ENCODE measurements around the gene FMN2.

The FMN2 gene

DNA sequence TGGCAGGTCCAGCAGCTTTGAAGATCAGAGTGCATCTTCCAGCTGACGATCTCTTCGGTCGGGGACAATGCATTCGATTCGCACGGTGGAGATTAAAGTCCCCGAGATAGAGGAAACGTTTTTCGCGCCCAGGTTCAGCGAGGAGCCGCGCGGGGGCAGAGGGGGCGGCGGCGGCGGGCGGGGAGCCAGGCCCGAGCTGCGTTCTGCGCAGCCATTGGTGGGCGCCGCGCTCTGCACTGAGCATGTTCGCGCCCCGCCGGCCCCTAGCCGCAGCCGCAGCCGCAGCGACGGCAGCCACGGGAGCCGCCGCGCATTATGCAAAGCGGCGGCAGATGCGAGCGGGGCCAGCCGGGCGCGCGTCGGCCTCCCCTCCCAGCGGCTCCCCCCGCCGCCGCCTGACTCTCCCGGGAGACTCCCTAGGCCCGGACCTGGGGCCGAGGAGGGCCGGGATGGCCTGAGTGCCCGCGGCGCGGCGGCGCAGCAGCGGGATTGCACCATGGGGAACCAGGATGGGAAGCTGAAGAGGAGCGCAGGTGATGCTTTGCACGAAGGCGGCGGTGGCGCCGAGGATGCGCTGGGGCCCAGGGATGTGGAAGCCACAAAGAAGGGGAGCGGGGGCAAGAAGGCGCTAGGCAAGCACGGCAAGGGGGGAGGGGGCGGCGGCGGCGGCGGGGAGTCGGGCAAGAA is at the start of gene FMN2:
FMN2 (plus strand) TSS at position 270 of the 687 bp plus-strand sequence; CDS start at position 497, 227 bp downstream.
- no peak for DNase-seq

DNA sequence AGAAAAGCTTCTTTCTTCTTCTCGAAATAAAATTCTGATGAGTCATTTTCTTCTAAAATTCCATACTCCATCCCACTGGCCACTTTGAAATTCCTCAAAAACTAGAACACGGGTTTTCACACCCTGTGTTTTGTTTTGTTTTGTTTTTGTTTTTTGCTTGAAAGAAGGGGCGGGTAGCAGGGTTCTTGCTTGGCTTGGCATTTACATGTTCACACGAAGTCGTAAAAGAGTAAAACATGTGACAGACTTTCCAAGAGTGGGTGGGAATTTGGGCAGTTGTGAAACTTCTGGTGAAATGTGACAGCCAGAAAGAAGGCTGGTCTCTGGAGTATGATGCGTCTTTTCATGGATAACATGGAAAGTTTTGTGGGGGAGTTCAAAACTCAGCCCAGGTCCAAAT is 47.1 kb upstream of the FMN2 start:
- DNase-seq: no peak

DNA sequence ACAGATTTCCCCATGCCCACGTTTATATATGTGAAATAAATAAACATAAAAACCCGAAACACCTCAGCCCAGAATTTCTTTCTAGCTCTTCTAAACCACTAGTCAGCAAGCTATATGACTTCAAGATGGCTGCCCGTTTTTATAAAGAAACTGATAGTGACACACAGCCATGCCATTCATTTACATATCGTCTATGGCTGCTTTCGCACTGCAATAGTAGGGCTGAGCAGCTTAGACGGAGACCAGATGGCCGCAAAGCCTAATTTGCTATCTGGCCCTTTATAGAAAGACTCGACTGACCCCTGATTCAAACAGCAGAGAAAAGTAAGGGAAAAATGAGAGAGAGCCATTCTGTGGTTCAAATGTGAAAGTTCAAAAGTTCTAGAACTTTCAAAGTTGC is 45.7 kb upstream of the FMN2 start:
- no peak for DNase-seq

- no peak for DNase-seq
Measured at GRCh38 chr1:240054109-240054701, 37.5 kb upstream of the FMN2 start.

GRCh38 chr1:240055936-240056335 is 35.7 kb upstream of the FMN2 start:
- no peak for DNase-seq

- DNase-seq: no peak
Measured at GRCh38 chr1:240056350-240056749, 35.3 kb upstream of the FMN2 start.

- no peak for DNase-seq
Measured at GRCh38 chr1:240058049-240058448, 33.6 kb upstream of the FMN2 start.

DNA sequence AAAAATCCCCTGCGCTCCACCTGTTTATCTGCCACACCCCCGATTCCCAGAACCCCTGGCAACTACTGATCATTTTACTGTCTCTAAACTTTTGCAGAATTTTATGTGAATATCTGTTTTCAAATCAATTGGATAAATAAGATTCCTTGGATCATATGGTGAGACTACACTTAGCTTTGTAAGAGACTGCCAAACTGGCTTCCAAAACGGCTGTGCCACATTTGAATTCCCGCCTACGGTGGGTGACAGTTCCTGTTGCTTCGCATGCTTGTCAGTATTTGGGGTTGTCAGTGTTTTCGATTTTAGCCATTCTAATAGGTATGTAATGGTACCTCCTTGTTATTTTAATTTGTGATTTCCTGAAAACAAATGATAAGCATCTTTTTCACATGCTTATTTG is 22.7 kb upstream of the FMN2 start:
- no peak for DNase-seq

- no peak for DNase-seq
Measured at GRCh38 chr1:240070188-240070587, 21.5 kb upstream of the FMN2 start.

DNA sequence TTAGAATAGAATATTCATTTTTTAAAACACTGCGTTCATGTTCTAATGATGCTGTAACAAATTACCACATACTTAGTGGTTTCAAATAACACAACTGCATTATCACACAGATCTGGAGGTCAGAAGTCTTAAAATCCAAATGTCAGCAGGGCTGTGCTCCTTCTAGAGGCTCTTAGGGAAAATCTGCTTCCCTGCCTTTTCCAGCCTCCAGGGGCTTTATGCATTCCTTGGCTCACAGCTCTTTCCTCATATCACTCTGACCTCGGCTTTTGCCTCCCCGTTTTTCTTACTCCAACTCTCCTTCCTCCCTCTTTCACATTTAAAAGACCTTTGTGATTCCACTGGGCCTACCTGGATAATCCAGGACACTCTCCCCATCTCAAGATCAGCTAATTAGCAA is 18.6 kb upstream of the FMN2 start:
- DNase-seq: no peak

GRCh38 chr1:240074422-240074821 is 17.3 kb upstream of the FMN2 start:
- no peak for DNase-seq

DNA sequence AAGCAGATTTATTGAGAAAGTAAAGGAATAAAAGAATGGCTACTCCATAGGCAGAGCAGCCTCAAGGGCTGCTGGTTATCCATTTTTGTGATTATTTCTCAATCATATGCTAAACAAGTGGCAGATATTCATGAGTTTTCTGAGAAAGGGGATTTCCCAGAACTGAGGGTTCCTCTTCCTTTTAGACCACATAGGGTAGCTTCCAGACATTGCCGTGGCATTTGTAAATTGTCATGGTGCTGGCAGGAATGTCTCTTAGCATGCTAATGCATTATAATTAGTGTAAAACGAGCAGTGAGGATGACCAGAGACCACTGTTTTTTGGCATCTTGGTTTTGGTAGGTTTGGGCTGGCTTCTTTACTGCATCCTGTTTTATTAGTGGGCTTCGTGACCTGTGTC is 16.8 kb upstream of the FMN2 start:
- no peak for DNase-seq

GRCh38 chr1:240084337-240084736 is 7.3 kb upstream of the FMN2 start:
- no peak for DNase-seq

- DNase-seq: no peak
Measured at GRCh38 chr1:240084749-240085148, 6.9 kb upstream of the FMN2 start.

GRCh38 chr1:240086726-240087125 is 5.0 kb upstream of the FMN2 start:
- DNase-seq: no peak

DNA sequence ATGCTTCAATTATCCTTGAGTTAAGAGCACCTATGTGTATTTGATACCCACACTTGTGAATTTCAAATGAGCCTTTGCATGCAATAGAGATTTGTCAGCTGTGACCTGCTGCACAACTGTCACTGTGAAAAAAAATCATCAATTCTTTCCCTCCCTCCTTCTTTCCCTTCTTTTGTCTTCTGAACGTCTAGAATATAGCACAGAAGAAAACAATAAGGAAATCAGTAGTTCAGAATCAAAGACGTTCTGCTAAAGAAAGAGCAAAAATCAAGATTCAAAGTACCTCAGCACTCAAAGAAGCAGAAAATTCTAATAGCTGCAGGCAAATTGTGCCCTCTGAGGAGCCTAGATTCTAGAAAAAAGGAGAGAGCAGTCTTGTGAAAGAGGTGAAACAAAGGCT is 1.7 kb upstream of the FMN2 start:
- no peak for DNase-seq

DNA sequence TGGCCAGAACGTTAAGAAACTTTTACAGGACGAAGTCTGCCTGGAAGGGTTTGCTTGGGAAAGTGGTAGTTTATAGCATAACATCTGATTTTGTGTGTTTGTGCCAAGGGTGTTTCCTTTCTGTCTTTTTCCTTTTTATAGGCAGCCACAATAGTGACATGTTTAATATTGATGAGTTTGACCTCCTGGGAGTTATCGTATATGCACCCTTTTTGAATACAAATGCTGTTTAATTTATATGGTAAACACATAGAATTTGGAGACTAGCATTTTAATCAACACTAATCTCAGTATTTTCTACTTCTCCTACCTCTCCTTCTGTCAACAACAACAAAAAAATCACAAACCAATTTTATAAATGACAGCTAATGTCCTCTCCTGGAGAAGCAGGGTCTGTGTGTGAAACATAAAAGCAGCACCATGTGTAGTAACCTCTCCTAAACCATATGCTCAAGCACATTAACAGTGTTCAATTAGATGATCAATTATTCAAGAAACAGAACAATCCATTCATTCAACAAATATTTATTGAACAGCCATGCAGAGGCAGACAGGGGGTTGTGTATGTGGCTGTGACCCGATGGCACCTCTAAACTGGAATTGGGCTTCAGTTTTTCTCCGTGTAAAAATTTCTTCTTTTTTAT is 604 bp upstream of the FMN2 start:
- no peak for DNase-seq

DNA sequence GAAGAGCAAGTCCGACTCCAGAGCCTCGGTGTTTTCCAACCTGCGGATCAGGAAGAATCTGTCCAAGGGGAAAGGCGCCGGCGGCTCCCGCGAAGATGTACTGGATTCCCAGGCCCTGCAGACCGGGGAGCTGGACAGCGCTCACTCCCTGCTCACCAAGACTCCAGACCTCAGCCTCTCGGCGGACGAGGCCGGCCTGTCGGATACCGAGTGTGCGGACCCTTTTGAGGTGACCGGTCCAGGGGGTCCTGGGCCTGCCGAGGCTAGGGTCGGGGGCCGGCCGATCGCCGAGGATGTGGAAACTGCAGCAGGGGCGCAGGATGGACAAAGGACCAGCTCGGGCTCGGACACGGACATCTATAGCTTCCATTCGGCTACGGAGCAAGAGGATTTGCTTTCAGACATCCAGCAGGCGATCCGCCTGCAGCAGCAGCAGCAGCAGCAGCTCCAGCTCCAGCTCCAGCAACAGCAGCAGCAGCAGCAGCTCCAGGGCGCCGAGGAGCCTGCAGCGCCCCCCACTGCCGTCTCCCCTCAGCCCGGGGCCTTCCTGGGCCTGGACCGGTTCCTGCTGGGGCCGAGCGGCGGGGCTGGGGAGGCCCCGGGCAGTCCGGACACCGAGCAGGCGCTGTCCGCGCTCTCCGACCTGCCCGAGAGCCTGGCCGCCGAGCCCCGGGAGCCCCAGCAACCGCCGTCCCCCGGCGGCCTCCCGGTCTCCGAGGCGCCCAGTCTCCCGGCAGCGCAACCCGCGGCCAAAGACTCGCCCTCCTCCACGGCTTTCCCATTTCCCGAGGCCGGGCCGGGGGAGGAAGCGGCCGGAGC is 827 bp downstream of the FMN2 start:
- peak; percentile 51 for DNase-seq

DNA sequence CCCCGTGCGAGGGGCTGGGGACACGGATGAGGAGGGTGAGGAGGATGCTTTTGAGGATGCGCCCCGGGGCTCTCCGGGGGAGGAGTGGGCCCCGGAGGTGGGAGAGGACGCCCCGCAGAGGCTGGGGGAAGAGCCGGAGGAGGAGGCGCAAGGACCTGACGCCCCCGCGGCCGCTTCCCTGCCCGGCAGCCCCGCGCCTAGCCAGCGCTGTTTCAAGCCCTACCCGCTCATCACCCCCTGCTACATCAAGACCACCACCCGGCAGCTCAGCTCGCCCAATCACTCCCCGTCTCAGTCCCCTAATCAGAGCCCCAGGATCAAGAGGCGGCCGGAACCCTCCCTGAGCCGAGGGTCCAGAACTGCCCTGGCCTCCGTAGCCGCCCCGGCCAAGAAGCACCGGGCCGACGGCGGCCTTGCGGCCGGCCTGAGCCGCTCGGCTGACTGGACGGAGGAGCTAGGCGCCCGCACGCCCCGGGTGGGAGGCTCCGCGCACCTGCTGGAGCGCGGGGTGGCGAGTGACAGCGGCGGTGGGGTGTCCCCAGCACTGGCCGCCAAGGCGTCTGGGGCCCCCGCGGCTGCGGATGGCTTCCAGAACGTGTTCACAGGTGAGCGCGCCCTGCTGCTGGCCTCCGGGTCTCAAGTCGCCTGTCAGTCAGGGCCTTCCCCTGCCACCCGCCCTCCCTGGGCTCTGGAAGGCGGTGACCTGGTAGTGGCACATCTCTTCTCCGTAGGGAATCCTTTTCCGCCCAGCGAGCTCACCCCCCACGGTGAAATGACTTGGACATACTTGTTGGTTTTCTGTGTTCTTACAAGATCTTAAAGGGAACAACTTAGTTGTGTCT is 1.7 kb downstream of the FMN2 start:
- no peak for DNase-seq

DNA sequence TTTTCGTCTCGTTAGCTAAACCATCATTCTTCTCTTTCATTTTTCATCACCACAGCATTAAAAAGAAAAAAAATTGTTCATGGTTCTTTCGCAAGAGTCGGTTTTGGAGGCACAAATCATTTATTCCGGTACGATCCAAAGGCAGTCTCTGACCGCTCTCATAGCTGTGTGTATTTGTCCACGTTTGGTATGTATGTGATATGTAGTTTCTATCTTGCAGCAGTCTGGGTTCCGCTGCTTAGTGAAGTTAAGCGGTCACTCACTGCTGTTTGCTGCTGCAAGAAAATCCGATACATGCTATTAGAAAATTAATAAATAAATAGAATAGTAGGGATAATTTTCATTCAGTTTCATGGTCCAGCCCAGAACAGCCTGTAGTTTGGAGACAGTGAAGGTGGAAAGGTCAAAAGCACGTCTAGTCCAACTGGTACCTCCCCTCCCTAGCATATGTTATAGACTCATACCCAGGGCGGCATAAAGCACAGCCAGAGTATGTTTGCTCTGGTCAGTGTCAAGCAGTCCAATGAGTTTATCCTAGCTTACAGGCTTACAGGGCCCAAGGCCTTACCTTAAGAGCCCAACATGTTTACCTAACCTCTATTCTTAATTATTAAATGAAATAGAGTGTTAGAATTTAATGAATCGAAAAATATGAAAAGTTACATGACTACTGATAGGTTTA is 2.5 kb downstream of the FMN2 start:
- DNase-seq: no peak

GRCh38 chr1:240096974-240097373 is 5.3 kb downstream of the FMN2 start:
- DNase-seq: no peak

DNA sequence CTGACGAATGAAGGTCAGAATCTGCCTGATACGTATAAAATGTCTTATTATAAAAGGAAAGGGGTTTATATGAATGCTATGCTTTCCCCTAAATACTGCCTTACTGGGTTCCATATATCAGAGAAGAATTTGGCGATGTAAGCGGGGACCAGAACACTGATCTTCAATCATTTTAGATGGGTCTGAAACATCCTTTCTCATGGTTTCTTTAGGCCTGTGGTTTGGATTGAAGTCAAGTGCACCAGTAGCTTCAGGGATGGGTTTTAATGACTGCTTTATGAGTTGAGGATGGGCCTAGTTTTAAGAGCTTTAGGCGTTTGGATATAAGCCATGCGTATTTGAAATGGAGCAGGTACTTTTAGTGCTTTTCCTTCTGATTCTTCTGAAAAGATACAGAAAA is 6.9 kb downstream of the FMN2 start:
- no peak for DNase-seq
